GM18526 (cell line): ENCODE results near the gene DAP.

Experiments
- POLR2A ChIP-seq: IDR thresholded peaks from 3 replicates; pipeline ENCODE4 v1.6.1; 2011; ENCODE audit not compliant: insufficient read length; ENCODE audit errors: extremely low read depth

The DAP gene

DNA sequence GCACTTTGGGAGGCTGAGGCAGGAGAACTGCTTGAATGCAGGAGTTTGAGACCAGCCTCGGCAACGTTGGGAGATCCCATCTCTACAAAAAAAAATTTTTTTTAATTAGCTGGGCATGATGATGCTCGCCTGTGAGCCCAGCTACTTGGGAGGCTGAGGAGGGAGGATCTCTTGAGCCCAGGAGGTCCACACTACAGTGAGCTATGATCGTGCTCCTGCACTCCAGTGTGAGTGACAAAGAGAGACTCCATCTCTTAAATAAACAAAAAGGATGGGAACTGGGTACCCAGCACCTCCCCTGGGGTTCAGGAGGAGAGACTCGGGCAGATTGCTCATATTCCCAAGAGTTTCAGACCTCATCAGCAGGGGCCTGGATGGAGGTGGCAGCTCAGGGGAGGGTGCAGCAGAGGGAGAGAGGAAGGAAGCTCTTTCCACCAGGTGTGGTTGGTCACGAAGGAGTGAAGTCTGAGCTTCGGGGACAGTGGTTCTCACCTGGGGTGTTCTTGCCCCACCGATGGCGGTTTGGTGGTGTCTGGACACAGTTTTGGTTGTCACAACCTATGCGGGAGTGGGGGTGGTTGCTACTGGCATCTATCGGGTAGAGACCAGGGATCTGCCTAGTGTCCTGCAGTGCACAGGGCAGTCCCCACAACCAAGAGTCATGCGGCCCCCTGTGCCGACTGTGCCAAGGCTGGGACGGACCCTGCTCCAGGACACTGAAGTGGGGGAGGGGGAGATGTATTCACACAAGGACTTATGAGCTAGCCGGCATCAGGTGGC is 124.5 kb downstream of the DAP start:
- TF ChIP-seq POLR2A: no peak

DNA sequence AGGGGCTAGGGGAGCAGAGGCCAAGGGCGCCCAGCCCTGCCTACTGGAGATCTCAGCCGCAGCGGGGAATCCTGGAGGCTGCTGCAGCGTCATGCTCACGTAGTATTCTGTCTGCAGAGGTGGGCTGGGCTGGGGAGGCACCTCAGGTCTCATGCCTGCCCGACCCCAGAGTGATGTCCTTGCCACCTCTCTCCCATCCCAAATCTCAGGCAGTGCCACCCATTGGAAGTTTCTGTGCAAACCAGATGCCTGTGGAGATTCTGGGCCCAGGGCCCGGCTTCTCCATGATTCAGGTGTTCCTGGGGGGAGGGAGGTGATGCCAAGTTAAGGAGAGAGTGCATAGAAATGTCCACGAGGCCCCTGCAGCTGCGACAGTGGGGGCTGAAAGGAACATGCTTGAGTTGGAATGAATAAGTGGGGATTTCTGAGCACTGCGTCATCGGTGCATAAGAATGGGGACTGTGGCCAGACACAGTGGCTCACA is 125.1 kb downstream of the DAP start:
- TF ChIP-seq POLR2A: no peak

DNA sequence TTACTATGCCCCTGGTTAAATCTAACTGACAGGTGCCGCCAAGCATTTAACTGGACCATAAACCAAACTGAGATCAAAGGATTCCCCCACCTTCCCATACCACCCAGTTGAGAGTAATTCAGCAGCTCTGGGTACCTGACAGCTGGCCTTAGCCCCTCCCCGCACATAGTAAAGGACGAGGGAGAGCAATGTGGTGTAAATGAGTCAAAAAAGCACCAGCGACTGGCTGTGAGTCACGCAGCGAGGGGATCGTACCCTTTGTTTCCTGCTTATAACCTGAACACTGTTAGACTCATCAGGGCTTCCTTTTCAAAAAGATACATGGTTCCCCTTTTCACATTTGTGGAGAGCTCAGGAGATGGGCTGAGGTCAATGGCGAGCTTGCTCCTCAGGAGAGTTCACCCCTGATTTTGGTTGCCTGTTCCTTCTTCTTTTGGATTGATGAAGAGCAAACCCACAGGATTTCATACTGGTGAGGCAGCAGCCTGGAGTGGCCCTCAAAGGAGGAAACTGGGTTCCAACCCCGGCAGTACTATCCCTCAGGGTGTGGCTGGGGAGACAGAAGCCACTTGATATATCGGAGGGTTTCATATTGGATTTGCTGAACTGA is 125.7 kb downstream of the DAP start:
- peak; percentile 10 for TF ChIP-seq POLR2A

DNA sequence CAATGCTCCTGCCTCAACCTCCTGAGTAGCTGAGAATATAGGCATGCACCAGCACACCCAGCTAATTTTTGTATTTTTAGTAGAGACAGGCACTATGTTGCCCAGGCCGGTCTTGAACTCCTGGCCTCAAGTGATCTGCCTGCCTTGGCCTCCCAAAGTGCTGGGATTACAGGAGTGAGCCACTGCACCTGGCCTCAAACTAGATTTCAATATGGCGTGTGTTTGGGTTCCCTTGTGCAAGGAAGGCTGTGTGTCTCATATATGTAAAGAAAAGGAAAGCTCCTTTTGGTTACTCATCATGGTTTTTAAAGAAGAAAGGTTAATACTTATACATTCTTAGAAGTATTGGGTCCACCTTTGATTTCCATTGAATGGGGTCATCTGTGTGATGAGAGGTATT is 126.5 kb downstream of the DAP start:
- no peak for TF ChIP-seq POLR2A

DNA sequence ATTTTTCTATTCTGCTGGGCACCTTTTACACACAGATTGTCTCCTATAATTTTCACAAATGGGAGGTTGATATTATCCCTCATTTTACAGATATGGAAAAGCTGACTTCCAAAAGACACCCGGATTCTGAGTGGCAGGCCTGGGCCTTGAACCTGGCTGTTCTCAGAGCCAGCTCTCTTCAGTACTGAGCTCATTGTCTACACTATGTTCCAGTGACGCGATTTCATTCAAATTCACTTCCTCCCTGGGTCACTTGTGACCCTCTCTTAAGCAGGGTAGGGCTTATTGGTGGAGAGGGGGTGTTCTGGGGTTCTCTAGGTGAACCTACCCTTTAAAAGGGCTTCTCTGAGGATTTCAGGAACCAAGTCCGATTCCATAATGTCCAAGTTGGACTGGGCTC is 127.0 kb downstream of the DAP start:
- no peak for TF ChIP-seq POLR2A

DNA sequence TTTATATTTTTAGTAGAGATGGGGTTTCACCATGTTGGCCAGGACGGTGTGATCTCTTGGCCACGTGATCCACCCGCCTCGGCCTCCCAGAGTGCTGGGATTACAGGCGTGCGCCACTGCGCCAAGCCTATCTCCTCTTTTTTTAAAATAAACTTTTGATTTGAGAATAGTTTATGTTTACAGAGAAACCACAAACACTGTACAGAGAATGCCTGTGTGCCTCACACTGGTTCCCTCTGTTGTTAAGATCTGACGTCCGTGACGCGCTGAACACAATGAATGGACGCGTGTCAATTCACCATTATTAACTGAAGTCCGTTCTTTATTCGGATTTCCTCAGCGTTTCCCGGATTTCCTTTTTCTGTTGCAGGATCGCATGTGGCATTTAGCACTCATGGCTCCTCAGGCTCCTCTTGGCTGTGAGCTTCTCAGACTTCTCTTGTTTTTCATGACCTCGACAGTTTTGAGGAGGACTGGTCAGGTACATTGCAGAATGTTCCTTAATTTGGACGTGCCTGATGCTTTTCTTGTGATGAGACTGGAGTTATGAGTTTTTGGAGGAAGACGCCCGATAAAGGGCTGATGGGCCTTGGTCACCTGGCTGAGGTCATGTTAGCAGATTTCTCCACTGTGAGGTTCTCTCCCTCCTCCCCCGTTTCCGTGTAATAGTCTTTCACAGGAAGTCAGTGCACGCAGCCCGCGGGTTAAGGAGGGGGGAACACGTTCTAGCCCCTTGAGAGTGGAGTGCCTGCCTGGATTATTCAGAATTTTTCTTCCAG is 127.6 kb downstream of the DAP start:
- TF ChIP-seq POLR2A: no peak

DNA sequence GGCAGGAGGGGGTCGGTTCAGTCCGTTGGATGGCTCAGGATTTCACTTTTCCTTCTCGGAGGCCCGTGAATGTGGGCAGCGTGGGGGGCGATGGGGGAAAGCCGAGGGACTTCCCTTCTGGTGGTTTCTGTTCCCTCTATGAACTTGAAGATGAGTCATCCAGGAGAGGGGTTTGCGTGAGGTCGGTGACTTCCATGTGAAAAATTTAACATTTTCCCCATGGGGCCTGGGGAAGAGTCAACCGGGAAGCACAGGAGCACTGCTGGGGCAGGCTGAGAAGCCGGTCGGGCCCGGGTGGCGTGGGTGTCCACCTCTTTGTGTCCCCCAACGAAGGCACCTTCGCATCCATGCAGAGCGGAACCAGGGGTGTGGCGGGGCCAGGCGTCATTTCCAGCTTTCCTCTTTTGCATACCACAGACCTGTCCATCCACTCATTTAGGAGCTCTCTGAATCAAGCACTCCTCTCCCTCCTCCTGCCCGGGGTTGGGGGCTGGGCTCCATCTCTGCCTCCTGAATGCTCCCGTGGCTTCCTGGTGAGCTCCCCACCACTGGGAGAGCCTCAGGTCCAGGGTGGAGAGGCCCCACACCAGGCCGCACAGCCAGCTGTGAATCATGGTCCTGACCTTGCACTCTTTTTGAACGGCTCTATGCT is 128.8 kb downstream of the DAP start:
- no peak for TF ChIP-seq POLR2A

DNA sequence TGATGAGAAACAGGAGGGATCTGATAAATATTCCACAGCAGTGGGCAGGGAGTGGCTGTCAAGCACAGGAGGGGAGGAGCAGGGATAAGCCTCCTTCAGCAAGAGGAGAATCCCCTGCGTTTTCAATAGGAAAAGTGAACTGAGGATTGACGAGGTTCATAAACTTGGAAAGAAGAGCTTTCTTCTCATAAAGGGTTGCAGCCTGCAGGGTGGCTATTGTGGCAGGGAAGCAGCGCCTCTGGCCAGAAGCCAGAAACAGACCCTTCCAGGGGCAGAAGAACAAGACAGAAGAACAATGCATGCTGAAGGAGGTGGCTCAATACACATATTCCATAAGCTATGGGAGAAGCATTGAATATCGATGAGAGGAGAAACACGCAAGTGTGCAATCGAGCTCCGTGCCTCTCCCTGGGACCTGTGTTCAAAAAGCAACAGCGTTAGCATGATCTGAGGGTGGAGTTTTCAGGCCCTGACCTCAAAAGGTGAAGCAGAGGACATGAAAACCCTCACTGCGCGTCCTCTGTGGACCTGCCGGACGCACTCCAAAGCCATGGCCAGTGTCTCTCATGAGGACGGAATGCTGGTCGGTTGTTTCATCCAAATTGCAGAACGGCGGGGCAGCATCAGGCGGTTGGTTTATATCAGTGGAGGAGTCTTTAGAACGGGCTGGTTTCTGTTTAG is 129.6 kb downstream of the DAP start:
- no peak for TF ChIP-seq POLR2A

DNA sequence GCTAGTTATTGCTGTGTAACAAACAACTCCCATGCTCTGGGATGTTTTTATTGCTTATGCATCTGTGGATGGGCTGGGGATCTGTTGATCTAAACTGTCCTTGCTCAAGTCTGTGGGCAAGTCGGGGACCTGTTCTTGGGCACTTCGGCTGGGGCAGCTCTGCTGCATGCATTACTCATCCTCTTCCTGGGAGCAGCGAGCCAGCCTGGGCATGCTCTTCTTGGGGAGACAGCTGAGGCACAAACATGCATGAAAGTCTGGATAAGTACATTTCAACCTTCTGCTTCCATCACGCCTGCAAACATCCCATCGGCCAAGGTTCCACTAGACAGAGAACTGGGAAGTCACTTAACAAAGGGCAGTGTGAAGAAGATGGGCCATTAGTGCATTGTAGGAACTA is 130.9 kb downstream of the DAP start:
- no peak for TF ChIP-seq POLR2A

DNA sequence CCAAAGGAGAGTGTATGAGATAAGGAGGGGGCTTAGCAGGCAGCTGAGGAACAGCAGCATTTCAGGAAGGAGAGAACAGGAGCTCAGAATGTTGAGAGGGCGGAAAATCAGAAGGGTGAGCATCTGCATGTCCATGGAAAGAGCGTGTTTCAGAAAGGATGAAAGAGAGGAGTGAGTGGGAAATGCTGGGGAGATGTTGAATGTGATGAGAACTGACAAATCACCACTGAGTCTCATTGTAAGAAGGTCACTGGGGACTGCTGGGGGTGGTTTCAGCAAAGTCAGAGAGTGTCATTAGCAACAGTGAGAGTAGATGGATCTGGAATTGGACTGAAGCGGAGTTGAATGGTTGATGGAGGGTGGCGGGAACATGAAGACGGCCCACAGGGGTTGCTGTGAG is 131.4 kb downstream of the DAP start:
- no peak for TF ChIP-seq POLR2A
